NCI-H2171 treated with DMSO at 0.1 percent for 48 hours (cell line): Measurements from ENCODE around the gene RFLNA.
"Not testable (repeated sequence)": the region's sequence is repeated elsewhere in the genome, so short reads cannot be mapped to it uniquely, and the experiment has no call there.

Experiments
- DNase-seq: peaks from one replicate; lab custom pipeline; 2025; lab: John Stamatoyannopoulos, UW

The RFLNA gene

GRCh38 chr12:124282287-124282686 is 12.6 kb upstream of the RFLNA start:
- no peak for DNase-seq

- DNase-seq, result no peak
These were observed 11.6 kb upstream of the RFLNA start for GRCh38 chr12:124283326-124283725.

GRCh38 chr12:124284368-124284767 is 10.5 kb upstream of the RFLNA start:
- DNase-seq, result no peak

- peak; percentile 36 for DNase-seq
These were observed 8.5 kb upstream of the RFLNA start for GRCh38 chr12:124286414-124286813.

GRCh38 chr12:124286971-124287370 is 7.9 kb upstream of the RFLNA start:
- DNase-seq, result no peak

GRCh38 chr12:124289634-124290600 is 5.0 kb upstream of the RFLNA start:
- DNase-seq, result no peak

- no peak for DNase-seq
These were observed 2.5 kb upstream of the RFLNA start for GRCh38 chr12:124292385-124292784.

- DNase-seq, result no peak
These were observed 1.4 kb upstream of the RFLNA start for GRCh38 chr12:124293286-124294003.

- DNase-seq, result no peak
These were observed 652 bp downstream of the RFLNA start for GRCh38 chr12:124295431-124296058.

GRCh38 chr12:124296295-124296915 is 1.5 kb downstream of the RFLNA start:
- DNase-seq, result no peak

- no peak for DNase-seq
These were observed 2.0 kb downstream of the RFLNA start for GRCh38 chr12:124296916-124297351.

- no peak for DNase-seq
These were observed 2.5 kb downstream of the RFLNA start for GRCh38 chr12:124297389-124297788.

GRCh38 chr12:124297856-124298255 is 3.0 kb downstream of the RFLNA start:
- no peak for DNase-seq

- no peak for DNase-seq
These were observed 4.0 kb downstream of the RFLNA start for GRCh38 chr12:124298685-124299410.

- no peak for DNase-seq
These were observed 4.9 kb downstream of the RFLNA start for GRCh38 chr12:124299628-124300388.

GRCh38 chr12:124300657-124301056 is 5.8 kb downstream of the RFLNA start:
- DNase-seq, result not testable (repeated sequence)

GRCh38 chr12:124301084-124301654 is 6.3 kb downstream of the RFLNA start:
- peak; percentile 17 for DNase-seq

- DNase-seq, result no peak
These were observed 7.4 kb downstream of the RFLNA start for GRCh38 chr12:124302241-124302806.

- no peak for DNase-seq
These were observed 8.1 kb downstream of the RFLNA start for GRCh38 chr12:124302807-124303578.
